NK-92 (cell line): ENCODE measurements around the gene RXRG.

ENCODE experiments used
- DNase-seq: peaks from one replicate; lab custom pipeline; 2025; ENCODE audit not compliant: unreplicated experiment; lab: John Stamatoyannopoulos, UW

The RXRG gene

GRCh38 chr1:165451691-165452090 is 6.8 kb upstream of the RXRG start:
- no peak for DNase-seq

GRCh38 chr1:165449131-165449530 is 4.2 kb upstream of the RXRG start:
- no peak for DNase-seq

- DNase-seq, result no peak
Measured at GRCh38 chr1:165445388-165445787, 462 bp upstream of the RXRG start.

- DNase-seq, result no peak
Measured at GRCh38 chr1:165443539-165444311, 1.2 kb downstream of the RXRG start.

GRCh38 chr1:165442653-165443052 is 2.3 kb downstream of the RXRG start:
- no peak for DNase-seq

- DNase-seq, result no peak
Measured at GRCh38 chr1:165442053-165442452, 2.9 kb downstream of the RXRG start.

- DNase-seq, result no peak
Measured at GRCh38 chr1:165441166-165441880, 3.6 kb downstream of the RXRG start.

- DNase-seq, result no peak
Measured at GRCh38 chr1:165439330-165439729, 5.6 kb downstream of the RXRG start.

GRCh38 chr1:165436994-165437393 is 7.9 kb downstream of the RXRG start:
- no peak for DNase-seq

GRCh38 chr1:165435801-165436200 is 9.1 kb downstream of the RXRG start:
- no peak for DNase-seq

GRCh38 chr1:165434281-165434680 is 10.6 kb downstream of the RXRG start:
- no peak for DNase-seq

- DNase-seq, result no peak
Measured at GRCh38 chr1:165431079-165431478, 13.8 kb downstream of the RXRG start.

- no peak for DNase-seq
Measured at GRCh38 chr1:165426745-165427144, 18.2 kb downstream of the RXRG start.

GRCh38 chr1:165425621-165426020 is 19.3 kb downstream of the RXRG start:
- no peak for DNase-seq

- no peak for DNase-seq
Measured at GRCh38 chr1:165424454-165425216, 20.3 kb downstream of the RXRG start.

GRCh38 chr1:165423136-165423535 is 21.8 kb downstream of the RXRG start:
- no peak for DNase-seq

- DNase-seq, result no peak
Measured at GRCh38 chr1:165420655-165421054, 24.3 kb downstream of the RXRG start.

GRCh38 chr1:165419839-165420238 is 25.1 kb downstream of the RXRG start:
- no peak for DNase-seq

- DNase-seq, result no peak
Measured at GRCh38 chr1:165418195-165418594, 26.7 kb downstream of the RXRG start.

GRCh38 chr1:165416876-165417275 is 28.1 kb downstream of the RXRG start:
- no peak for DNase-seq

- DNase-seq, result no peak
Measured at GRCh38 chr1:165415068-165415467, 29.9 kb downstream of the RXRG start.

- DNase-seq, result no peak
Measured at GRCh38 chr1:165414620-165415019, 30.3 kb downstream of the RXRG start.
